ENCODE results near the gene OXT. TPM values are rescaled to one million over a fixed set of nuclear protein-coding genes. Genes with fewer than 3 reads are reported as not detected.

The OXT gene
- total RNA-seq, 1 donor from 2014 or later, result not detected

GRCh38 chr20:3119044-3119443 is 47.6 kb downstream of the OXT start:
- peaks cover 32% of the 10 kb centered on the region for H3K36me3 Mint-ChIP-seq (ENCODE audit: unreplicated experiment)
- peaks cover 17% of the 10 kb centered on the region for H3K9me3 Mint-ChIP-seq (ENCODE audit: unreplicated experiment)
- H3K27ac Mint-ChIP-seq (ENCODE audit: unreplicated experiment), result no peak overlapping the region
- peaks cover 3% of the 10 kb centered on the region for H3K4me1 Mint-ChIP-seq (ENCODE audit: low read depth, unreplicated experiment)
- no peak overlapping the region for H3K4me3 Mint-ChIP-seq (ENCODE audit: unreplicated experiment)
- DNase-seq, result no peak
- peaks cover 3% of the 10 kb centered on the region for H3K27me3 Mint-ChIP-seq (ENCODE audit: unreplicated experiment)
- TF ChIP-seq CTCF (IDR thresholded peaks at IDR 0.05; ENCODE audit: partially characterized antibody, unreplicated experiment), result no peak

GRCh38 chr20:3121271-3121911 is 50.0 kb downstream of the OXT start:
- Mint-ChIP-seq H3K4me3 (ENCODE audit: unreplicated experiment) (no peak overlapping the region), H3K4me1 (ENCODE audit: low read depth, unreplicated experiment) (no peaks in the 10 kb centered on the region), H3K36me3 (ENCODE audit: unreplicated experiment) (peaks cover 32% of the 10 kb centered on the region), H3K27me3 (ENCODE audit: unreplicated experiment) (peaks cover 4% of the 10 kb centered on the region), H3K27ac (ENCODE audit: unreplicated experiment) (no peak overlapping the region), H3K9me3 (ENCODE audit: unreplicated experiment) (peaks cover 20% of the 10 kb centered on the region)
- TF ChIP-seq CTCF (IDR thresholded peaks at IDR 0.05; ENCODE audit: partially characterized antibody, unreplicated experiment), result no peak
- DNase-seq, result no peak

Other genes with a start within 250 kb of the OXT start
- gene PCED1A, start 231.0 kb upstream of the OXT start, total RNA-seq (ENCODE audit: unreplicated experiment), result 41.6 TPM
- 46.3 TPM for gene VPS16, start 230.9 kb upstream of the OXT start, total RNA-seq (ENCODE audit: unreplicated experiment)
- gene PTPRA, start 198.1 kb upstream of the OXT start, total RNA-seq (ENCODE audit: unreplicated experiment), result 59.5 TPM
- 1.2 TPM for gene GNRH2, start 28.0 kb upstream of the OXT start, total RNA-seq (ENCODE audit: unreplicated experiment)
- 30.0 TPM for gene MRPS26, start 25.6 kb upstream of the OXT start, total RNA-seq (ENCODE audit: unreplicated experiment)
- gene AVP, start 13.1 kb downstream of the OXT start, total RNA-seq (ENCODE audit: unreplicated experiment), result not detected
- gene FASTKD5, start 88.2 kb downstream of the OXT start, total RNA-seq (ENCODE audit: unreplicated experiment), result 19.5 TPM
- 8.6 TPM for gene UBOX5, start 88.2 kb downstream of the OXT start, total RNA-seq (ENCODE audit: unreplicated experiment)
- 56.8 TPM for gene LZTS3, start 101.9 kb downstream of the OXT start, total RNA-seq (ENCODE audit: unreplicated experiment)
- gene DDRGK1, start 133.1 kb downstream of the OXT start, total RNA-seq (ENCODE audit: unreplicated experiment), result 59.3 TPM
- gene ITPA, start 137.9 kb downstream of the OXT start, total RNA-seq (ENCODE audit: unreplicated experiment), result 72.1 TPM
- 27.2 TPM for gene SLC4A11, start 167.6 kb downstream of the OXT start, total RNA-seq (ENCODE audit: unreplicated experiment)

Measured in glutamatergic neuron (in vitro differentiated cells).